Measurements from ENCODE around the gene SCGB1C1. TPM values are rescaled to one million over a fixed set of nuclear protein-coding genes. Genes with fewer than 3 reads are reported as not detected.
A peak's percentile ranks its signal among the peaks of the same experiment; 100 is the strongest.
"Not testable (repeated sequence)": the region's sequence is repeated elsewhere in the genome, so short reads cannot be mapped to it uniquely, and the experiment has no call there.

SCGB1C1 gene
- total and polyA plus RNA-seq, 8 donors, result not detected

GRCh38 chr11:216081-216974 lies 23.4 kb downstream of the SCGB1C1 start:
- H3K4me1 ChIP-seq, result peaks cover 0 to 5% of the 10 kb centered on the region in 2 donors
- no peak overlapping the region for H3K4me3 ChIP-seq
- intact Hi-C loops (cut with DNase I), result no loop called here
- no peaks in the 10 kb centered on the region for H3K27me3 ChIP-seq
- H3K27ac ChIP-seq, result peak overlapping the region in 1 of 2 donors; percentile 1
- H3K9me3 ChIP-seq, result no peaks in the 10 kb centered on the region
- no peak for ATAC-seq
- no peak for TF ChIP-seq CTCF (IDR thresholded peaks at IDR 0.05)
- no peak for DNase-seq
- peaks cover 0 to 63% of the 10 kb centered on the region in 2 donors for H3K36me3 ChIP-seq

- Histone ChIP-seq H3K27ac (no peak overlapping the region), H3K36me3 (peaks cover 0 to 49% of the 10 kb centered on the region in 2 donors), H3K9me3 (no peaks in the 10 kb centered on the region), H3K4me1 (no peaks in the 10 kb centered on the region), H3K27me3 (no peaks in the 10 kb centered on the region), H3K4me3 (no peak overlapping the region)
- intact Hi-C loops (cut with DNase I), result no loop called here
- no peak for TF ChIP-seq CTCF (IDR thresholded peaks at IDR 0.05)
- no peak for ATAC-seq
- no peak for DNase-seq
These were observed 24.8 kb downstream of the SCGB1C1 start for GRCh38 chr11:217704-218103.

GRCh38 chr11:218815-219593 lies 26.1 kb downstream of the SCGB1C1 start:
- DNase-seq (no peak), ATAC-seq (no peak)
- Histone ChIP-seq H3K36me3 (peaks cover 0 to 36% of the 10 kb centered on the region in 2 donors), H3K4me1 (no peaks in the 10 kb centered on the region), H3K27ac (no peak overlapping the region), H3K27me3 (no peaks in the 10 kb centered on the region), H3K4me3 (no peak overlapping the region), H3K9me3 (no peaks in the 10 kb centered on the region)
- TF ChIP-seq CTCF (IDR thresholded peaks at IDR 0.05), result no peak
- intact Hi-C loops (cut with DNase I), result no loop called here

GRCh38 chr11:220641-221215 lies 27.9 kb downstream of the SCGB1C1 start:
- H3K9me3 ChIP-seq; DNase-seq; ATAC-seq; H3K27me3 ChIP-seq; H3K4me3 ChIP-seq; H3K27ac ChIP-seq; H3K4me1 ChIP-seq; intact Hi-C loops (cut with DNase I): not testable (repeated sequence)
- H3K36me3 ChIP-seq, result peaks cover 0 to 19% of the 10 kb centered on the region in 2 donors

- DNase-seq (no peak), ATAC-seq (no peak)
- peaks cover 0 to 11% of the 10 kb centered on the region in 2 donors for H3K36me3 ChIP-seq
- H3K9me3 ChIP-seq, result no peaks in the 10 kb centered on the region
- intact Hi-C loops (cut with DNase I), result no loop called here
- no peak for TF ChIP-seq CTCF (IDR thresholded peaks at IDR 0.05)
- no peaks in the 10 kb centered on the region for H3K27me3 ChIP-seq
- no peak overlapping the region for H3K27ac ChIP-seq
- no peak overlapping the region for H3K4me3 ChIP-seq
- no peaks in the 10 kb centered on the region for H3K4me1 ChIP-seq
These were observed 28.7 kb downstream of the SCGB1C1 start for GRCh38 chr11:221539-221938.

All from left lung (tissue), 10 donors.